ENCODE results near the gene LRRC46.
A peak's percentile ranks its signal among the peaks of the same experiment; 100 is the strongest.

LRRC46 gene

DNA sequence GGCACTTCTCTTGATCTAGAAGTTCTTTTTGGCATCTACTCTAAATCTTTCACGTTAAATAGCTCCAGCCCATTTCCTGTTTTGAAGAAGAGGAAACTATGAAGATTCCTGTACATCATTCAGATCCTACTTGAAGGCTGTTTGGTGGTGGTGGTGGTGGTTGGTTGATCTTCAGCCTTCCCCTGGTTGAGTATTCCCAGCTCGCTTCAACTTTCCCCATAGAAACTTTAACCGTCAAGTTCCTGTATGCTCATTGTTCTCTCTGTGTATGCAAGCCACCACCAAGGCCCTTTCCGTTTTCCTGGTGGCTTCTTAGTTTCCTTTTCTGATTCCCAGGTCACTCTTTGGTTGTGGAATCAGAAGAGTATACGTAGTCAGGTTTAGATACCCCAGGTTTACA lies 3.3 kb downstream of the LRRC46 start:
- DNase-seq: no peak

DNA sequence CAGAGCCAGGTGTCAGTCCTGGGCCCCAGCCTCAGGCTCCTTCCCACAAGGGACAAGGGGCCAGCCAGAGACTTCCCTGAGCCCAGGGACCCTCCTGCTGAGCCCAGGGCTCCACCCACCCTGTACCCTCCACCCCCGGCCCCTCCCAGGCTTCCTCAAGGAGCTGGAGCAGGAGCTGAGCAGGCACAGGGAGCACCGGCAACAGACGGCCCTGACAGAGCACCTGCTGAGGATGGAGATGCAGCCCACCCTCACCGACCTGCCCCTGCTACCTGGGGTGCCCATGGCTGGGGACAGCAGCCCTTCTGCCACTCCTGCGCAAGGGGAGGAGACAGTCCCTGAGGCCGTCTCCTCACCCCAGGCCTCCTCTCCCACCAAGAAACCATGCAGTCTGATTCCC lies 5.1 kb downstream of the LRRC46 start:
- DNase-seq: no peak

DNA sequence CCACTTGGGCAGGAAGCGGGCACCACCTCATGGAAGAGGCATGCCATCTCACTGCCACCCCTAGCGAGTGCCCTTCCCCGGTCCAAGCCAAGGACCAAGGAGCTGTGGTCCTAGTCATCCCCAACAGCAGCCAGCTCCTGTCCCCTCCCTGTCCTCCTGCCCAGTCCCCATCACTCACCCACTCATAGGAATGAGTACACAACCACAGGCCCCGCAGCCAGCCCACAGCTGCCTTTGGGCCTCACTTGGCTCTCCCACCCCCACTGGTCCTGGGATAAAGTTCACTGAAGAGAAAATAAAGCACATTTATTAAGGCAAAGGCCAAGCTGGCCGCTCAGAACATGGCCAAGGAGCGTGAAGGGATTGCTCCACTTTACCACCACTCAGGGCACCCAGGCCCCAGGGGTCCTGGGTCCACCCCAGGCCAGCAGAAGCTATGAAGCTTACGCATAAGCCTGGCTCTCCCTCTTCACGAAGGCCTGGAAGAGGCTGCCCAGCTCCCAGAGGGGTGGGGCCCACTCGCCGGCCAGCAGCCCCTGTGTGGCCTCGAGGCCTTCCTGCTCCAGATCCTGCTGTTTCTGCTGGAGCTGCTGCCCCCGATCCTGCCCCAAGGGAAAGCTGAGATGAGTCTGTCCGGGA lies 6.0 kb downstream of the LRRC46 start:
- no peak for DNase-seq

DNA sequence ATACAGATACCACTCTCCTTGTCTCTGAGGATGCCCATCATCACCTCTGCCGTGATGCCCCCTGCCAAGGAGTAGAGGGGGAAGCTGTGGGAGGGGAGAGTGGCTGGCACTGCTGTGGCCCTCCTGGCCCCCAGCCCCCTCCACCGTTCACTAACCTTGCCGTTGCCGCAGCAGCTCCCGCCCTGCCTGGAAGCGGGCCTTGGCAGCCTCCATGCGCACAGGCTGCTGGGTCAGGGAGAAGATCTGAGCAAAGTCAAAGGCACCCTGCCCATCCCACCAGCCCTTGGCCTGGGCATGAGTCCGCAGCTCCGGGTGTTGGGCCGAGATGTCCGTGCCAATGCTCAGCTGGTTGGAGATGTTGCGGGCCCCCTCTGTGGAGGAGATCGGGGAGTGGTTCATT lies 7.2 kb downstream of the LRRC46 start:
- no peak for DNase-seq

DNA sequence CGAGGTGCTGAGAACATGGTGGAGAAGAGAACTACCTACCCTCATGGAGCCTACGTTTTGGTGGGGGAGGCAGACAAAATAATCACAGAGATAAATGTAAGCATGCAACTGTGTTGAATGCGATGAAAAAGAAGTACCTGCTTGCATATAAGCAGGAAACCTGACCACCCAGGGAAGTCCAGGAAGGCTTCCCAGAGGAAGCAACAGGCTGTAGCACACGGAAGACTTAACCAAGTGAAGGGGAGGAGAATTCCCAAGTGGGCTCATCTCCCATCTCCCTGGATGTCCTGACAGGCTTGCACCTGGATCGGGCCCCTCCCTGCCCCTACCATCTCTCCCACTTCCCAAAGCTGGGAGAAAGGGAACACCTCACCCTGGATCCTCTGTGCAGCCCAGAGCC lies 7.6 kb downstream of the LRRC46 start:
- no peak for DNase-seq

DNA sequence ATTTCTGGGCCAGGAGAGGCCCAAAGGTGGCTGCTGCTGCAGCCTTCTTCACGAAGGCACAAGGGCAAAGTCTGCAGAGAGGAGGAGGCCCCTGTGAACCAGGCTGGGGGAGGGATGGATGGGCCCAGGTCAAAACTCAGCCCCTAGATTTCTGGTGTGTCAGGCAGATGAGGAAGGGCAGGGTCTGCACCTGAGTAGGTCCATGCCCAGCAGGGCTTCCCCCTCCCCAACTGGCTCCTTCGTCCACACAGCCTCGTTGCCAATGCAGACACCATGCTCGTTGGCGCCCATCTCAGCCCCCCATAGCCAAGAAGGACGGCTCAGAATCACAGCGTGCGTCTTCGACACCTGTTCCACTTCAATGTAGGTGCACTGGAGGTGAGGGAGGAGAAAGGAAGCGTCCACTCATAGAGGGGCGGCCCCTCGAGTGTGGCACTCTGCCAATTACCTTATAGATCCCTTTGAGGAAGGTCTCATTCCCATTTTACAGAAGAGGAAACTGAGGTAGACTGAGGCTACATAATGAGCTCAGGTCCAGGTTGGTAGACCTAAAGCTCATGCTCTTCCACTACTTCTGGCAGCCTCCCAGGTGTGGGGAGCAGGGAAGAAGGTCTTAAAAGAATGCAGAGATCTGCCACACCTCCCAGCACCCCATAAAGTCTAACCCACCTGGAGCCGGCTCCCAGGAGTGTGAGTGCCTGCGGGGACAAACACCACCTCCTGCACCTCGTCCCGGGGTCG lies 8.7 kb downstream of the LRRC46 start:
- no peak for DNase-seq

DNA sequence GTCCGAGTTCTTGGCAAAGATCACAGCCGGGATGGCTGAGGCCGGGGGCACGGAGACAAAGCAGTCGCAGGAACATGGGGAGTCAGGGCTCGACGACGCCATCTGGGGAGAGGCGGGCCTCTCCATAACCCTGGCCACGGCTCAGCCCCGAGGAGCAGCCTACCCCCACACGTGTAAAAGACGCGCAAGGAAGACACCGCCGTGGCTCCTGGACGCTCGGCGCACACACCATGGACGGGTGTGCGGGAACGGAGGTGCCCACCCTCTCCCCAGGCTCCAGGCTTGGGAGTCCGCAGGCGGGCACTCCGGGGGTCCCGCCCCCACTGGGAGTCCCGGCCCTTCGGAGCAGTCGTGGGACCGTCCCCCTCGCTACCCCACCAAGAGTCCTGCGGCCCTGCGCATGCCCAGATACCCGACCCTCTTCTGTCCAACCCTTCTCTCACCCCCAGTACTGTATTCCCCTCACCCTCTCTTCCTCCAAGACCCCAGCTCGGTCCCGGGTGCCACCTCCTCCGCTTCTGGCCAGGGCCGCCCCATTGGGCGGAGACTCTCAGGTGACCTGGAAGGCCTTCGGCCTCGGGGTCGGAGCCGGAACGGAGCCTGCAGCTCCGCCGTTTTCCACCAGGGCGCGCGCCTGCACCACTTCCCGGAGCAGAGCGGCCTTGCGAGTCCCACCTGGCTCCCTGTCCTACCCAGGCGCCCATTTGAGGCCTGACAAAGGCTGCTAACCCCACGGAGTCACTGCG lies 9.4 kb downstream of the LRRC46 start, which contains the start of gene SCRN2:
TSS of gene SCRN2 (minus strand) at position 532 of the 746 bp plus-strand sequence. CDS start at position 102, 430 bp downstream.
- DNase-seq: peak; percentile 72 to 94

DNA sequence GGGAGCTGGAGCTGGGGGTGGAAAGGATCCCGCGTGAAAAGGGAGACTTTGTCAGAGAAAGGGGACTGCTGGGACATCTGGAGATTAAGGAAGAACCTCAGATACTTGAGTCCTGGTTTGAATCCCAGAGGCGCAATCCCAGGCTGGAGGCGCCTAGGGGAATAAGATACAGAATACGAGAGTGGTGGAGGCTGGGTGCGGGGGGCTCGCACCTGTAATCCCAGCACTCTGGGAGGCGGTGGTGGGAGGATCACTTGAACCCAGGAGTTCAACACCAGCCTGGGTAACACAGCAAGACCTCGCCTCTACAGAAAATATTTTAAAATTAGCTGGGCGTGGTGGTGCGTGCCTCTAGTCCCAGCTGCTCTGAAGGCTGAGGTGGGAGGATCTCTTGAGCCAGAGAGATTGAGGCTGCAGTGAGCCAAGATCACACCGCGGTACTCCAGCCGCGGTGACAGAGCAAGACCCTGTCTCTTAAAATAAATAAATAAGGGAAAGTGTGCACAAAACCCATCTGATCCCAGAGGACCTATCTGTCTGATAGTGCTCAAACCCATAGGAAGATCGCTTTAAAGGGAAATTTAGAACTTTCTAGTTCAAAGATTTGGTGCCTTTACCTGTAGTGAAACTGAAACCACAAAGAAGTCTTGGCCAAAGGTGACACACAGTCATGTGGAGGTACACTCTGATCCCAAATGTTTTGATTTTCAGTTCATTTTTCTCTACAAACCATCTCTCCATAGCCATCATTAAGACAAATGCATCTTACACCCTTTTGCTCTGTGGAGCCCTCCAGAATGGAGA lies 10.2 kb downstream of the LRRC46 start:
- no peak for DNase-seq

DNA sequence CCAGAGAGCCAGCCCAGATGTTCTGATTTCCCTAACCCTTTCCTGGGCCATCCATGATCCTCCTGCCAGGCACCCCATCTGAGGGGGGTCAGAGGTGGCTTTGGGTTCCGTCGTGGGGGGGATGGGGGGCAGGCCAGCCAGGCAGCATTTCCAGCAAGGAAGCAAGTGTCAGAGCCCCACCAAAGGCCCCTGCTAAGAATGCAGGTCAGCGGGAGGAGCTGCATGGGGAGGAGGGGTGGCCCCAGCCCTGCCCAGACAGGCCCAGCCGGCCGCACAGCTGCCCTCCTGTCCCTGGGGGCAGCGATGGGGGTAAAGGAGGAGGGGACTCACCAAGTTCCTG lies 11.9 kb downstream of the LRRC46 start:
- DNase-seq: no peak

DNA sequence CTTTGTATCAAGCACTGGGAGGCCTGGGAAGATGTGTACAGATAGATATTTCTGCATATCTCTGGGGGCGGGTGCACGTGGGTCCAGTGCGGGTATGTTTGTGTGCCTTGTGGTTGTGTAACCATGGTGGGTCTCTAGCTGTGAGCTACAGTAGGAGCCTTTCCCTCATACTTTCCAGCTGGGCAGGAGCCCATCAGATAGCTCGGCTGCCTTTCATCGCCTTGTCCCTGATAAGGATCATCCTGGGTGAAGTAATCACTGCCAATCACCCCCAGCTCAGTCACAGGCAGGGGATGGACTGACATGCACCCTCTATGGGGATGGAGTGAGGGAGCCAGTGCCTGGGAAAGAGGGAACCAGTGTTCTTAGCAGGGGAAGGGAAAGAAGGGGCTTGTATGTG lies 12.8 kb downstream of the LRRC46 start:
- DNase-seq: no peak

DNA sequence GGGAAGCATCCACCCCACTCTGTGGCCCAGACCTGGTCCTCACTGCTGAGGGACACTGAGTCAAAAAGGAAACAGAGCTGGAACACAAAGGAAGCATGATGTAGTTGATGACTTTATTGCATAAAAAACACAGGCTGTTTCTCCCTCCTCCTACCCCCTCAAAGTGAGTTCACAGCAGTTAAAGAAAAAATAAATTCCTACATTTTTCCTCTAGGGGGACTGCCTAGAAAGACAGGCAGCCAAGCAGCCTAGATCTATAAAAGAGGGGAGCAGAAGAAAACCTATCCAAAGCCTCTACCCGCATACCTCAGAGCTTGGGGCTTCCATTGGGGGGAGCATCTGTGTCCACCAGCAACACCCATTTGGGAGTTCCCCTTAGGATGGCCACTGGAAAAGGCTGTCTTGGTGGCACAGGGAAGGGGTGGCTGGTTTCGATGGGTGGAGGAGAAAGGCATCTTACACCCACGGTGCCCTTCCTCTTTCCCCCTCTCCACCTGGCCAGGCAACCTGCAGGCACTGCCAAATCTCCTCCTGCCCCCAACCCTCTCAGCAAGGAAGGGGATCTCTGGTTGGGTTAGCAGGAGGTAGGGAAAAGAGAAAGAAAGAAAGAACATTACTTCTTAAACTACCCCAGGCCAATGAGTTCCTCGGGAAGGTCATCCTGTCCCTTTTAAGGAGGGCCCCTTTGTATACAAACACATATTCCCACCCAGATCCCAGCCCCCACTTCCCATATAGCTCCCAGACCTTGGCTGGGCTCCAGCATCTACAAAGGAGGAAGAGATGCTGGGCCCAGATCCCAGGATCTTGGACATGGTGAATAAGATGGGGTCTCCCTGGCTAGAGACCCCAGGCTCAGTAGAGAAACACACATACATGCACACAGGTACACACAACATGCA lies 13.6 kb downstream of the LRRC46 start:
- DNase-seq: peak in 1 of 2 donors; percentile 30

DNA sequence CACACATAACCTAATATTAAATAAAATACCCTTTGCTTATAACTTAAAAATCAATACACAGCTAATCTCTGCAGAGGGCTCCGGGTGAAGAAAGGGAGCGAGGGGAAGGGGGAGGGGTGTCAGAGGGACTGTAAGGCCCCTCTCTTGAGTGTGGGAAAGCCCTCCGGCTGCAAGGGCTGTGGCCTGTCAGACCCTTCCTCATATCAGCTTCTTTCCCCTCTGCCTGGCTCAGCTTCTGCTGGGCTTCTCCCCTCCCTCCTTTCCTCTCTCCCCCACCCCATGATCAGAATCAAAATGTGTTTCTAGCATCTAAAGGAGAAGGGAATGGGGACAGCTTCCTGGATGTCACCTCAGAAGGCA lies 14.2 kb downstream of the LRRC46 start:
- DNase-seq: no peak

DNA sequence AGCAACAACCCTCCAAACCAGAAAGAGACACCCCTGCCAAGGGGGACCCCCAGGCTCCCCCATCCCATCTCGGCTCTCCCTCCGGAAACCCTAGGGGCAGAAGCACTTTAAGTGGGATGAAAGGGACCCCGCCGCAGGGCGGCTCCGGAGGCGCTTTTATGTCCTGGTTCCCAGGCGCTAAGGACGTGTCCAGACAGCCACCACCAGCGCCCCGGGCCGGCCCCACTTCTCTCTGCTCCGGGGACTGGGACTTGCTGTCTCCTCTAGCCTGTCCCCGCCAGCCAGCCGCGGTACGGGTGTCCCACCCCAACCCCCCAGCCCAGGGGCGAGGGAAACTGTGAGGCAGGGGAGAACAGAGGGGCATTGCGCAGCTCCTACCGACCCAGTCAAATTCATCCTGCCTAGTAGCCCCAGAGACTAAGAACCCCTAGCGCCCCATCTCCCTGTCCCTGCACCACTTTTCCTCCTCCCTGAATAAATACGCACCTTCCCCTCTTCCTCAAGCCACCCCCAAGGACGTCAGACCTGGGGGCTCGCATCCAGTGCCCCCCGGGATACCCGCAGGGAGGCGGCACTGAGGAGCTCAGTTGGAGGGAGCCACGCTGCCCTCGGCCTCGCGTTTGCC lies 15.4 kb downstream of the LRRC46 start:
- no peak for DNase-seq

DNA sequence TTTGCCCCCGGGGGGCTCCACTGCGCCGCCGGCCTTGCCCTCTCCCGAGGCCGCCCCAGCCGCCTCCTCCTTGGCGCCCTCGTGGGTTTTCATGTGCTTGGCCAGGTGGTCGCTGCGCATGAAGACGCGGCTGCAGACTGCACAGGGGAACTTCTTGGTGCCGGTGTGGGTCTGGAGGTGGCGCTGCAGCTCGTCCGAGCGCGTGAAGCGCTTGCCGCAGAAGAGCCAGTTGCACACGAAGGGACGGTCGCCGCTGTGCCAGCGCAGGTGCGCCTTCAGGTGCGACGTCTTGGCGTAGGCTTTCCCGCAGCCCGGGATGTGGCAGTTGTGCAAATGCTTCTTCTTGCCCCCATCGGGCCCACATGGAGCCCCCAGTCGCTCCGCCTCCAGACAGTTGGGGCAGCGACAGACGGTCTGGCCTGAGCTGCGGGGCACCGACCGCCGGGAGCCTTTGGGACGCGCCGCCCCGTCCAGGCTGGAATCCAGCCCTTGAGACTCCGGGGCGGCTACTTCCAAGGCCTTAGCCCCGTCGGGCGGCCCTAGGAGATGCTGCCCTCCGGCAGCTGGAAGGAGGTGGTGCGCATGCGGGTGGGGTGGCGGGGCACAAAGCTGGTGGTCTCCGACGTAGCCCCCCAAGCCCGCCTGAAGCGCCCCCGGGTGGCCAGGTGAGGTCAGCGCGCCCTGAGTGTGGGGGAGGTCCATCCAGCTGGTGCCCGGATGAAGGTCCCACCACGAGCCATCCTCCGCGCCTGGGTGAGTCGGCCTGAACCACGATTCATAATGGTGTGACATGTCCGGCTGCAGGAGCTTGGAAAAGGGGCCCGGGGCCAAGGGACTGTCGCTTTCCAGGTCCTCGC lies 16.1 kb downstream of the LRRC46 start:
- DNase-seq: no peak

DNA sequence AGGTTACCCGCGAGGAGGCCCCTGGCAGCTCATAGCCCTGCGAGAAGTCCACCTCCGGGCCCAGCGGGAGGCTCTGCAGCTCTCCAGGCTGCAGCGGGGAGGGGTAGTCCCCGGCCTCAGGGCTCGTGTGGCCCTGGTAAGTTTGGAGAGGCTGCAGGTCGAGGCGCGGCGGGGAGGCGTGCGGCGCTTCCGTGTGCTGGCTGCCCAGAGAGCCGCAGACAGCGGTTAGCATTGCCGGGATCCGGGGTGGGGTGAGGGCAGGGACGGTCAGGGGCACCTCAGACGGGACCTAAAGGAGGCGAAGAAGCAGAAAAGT lies 16.7 kb downstream of the LRRC46 start:
- no peak for DNase-seq

DNA sequence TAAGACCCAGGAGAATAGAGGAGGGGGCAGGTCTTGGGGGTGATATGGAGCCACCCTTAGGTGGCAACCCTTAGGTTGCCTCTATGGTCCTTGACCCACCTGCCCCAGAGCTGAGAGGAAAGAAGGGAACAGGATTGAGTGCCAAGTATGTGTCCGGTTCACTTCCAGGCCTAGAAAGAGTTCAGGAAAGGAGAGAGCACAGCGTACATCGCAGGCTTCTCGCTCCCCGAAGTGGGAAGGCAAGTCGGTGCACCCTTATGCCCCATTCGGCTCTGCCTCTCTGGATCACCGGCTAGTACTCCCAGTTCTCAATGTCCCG lies 18.9 kb downstream of the LRRC46 start:
- no peak for DNase-seq

DNA sequence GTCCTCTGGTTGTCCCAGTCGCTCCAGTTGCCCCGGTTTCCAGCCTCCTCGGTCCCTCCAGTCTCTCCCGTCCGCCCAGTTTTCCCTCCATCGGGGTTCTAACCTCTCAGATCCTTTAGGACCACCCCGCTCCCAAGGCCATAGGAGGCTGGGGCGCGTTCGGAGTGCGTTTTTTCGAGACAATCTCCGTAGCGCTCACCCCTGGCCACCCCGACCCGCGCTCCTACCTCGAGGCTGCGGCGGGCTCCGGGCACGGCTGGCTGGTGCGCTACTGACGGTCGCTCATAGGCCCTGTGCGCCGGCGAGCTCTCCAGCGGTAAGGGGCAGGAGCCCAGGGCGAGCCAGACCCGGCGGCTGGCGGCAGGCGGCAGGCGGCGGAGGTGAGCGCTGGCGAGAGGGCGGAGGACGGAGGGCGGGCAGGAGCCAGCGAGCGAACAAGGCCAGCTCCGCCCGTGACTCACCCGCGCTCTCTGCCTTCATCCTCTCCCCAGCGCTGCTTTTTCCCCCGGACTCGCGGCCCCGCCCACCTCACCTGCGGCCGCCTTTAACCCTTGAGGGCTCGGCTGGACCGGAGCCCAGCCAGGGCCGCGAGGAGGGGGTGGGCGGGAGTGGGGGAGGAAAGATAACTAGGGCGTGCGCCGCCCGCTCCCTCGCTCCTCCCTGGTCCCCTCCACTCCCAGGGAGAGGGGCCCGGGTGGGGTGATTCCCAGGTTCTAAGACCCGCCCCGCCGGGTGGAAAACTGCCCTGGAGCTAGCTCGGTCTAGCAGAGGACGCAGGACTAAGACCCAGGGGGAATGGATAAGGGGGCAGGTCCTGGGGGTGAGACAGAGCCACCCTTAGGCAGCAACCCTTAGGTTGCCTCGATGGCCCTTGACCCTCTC lies 19.5 kb downstream of the LRRC46 start, which contains the start of gene SP6:
TSS of gene SP6 (minus strand) at position 472 of the 882 bp plus-strand sequence. CDS start 2,734 bp downstream, outside the sequence.
- no peak for DNase-seq

DNA sequence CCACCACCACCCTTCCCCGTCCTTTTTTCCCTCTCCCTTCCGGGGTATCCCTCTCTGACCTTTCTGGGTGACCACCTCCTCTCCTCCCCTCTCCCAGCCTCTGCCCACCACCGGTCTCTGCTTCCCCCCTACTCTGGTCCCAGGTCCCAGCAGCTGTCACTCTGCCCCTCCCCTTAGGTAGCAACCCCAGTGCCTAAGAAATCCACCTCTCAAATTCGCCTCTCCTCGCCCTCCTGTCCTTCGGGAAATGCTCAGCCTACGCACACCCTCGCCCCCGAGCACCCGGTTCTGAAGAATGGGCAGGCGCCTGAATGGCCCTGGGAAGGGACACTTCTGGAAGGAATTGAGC lies 20.3 kb downstream of the LRRC46 start:
- DNase-seq: no peak

DNA sequence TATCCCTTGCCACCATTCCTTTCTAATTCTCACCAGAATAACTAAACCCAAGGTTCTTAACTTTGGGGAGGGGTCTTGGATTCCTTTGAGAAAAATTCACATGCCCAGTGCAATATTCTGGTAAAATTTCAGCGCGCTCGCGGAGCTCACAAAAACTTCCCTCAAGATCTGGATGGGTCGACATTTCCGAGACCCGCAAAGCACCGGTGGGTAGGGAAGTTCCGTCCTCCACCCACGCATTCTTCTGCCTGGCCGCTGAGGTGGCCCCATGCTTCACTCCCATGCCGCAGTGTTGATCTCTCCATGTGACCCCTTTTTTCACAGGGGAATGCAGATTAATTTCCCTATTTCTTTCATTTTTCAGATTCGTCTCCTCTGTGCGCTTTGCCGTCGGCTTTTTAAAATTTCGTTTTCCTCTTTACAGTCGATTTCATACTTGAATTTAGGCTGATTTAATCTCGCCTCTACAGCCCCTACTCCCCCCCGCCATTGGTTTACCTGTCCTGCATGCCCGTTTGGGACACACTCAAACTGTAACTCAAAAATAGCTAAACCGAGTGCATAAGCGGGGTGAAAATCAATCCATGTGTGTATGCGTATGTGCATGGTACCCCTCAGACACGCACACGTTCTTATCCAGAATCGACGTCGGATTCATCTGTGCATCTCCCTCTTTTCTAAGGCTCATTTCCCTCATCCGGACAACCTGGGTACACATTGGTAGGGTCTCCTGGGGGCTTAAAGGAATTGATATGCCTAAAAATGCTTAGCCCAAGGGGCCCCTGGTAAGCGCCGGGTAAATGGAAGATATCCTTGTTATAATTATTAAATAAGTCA lies 20.9 kb downstream of the LRRC46 start:
- peak; percentile 21 to 53 for DNase-seq
